Left ventricle myocardium inferior (tissue), 1 donor: ENCODE data around the gene CLIC1. TPM values are rescaled to one million over a fixed set of nuclear protein-coding genes. Genes with fewer than 3 reads are reported as not detected.

Source experiments
- DNase-seq: peaks from one replicate; pipeline ENCODE4 v3.0.0-alpha.2; 2020
- H3K27ac ChIP-seq: fragments of 200-600 bp; replicated peaks from 2 replicates; pipeline ENCODE4 v1.8.0; 2021
- H3K27me3 ChIP-seq: fragments of 200-600 bp; 2 replicates; pipeline ENCODE4 v1.8.0; 2021; ENCODE audit warnings: low read depth
- H3K36me3 ChIP-seq: fragments of 200-600 bp; 2 replicates; pipeline ENCODE4 v1.8.0; 2021
- H3K4me1 ChIP-seq: fragments of 200-600 bp; 2 replicates; pipeline ENCODE4 v1.8.0; 2021
- H3K4me3 ChIP-seq: fragments of 200-600 bp; 2 replicates; pipeline ENCODE4 v1.8.0; 2021; ENCODE audit warnings: mild to moderate bottlenecking, moderate library complexity
- H3K9me3 ChIP-seq: fragments of 200-600 bp; replicated peaks from 2 replicates; pipeline ENCODE4 v1.8.0; 2021
- intact Hi-C: fragments of 100-400 bp; cut with micrococcal nuclease; formaldehyde crosslinking; loops from one replicate; pipeline ENCODE4 v1.11.0; 2022
- total RNA-seq: library from RNA; stranded (reverse); fragmentation: NEBNext Ultra II Directional; extraction: Animal tissue kit (Norgen Biotek cat#: 25700); gene quantifications from one replicate; pipeline ENCODE4 v1.2.1, GENCODE V29; 2021
- TF ChIP-seq, protein P1 (sequence below): fragments of 200-600 bp; IDR thresholded peaks from 2 replicates; pipeline ENCODE4 v1.8.0; 2021; ENCODE audit warnings: antibody characterized with exemption, mild to moderate bottlenecking, borderline replicate concordance
- donor health status: DM: no; HTN: yes; CAD: no; lungs with severe emphysema.

CLIC1 gene
- total RNA-seq, 1 donor from 2014 or later: 78.0 TPM

DNA sequence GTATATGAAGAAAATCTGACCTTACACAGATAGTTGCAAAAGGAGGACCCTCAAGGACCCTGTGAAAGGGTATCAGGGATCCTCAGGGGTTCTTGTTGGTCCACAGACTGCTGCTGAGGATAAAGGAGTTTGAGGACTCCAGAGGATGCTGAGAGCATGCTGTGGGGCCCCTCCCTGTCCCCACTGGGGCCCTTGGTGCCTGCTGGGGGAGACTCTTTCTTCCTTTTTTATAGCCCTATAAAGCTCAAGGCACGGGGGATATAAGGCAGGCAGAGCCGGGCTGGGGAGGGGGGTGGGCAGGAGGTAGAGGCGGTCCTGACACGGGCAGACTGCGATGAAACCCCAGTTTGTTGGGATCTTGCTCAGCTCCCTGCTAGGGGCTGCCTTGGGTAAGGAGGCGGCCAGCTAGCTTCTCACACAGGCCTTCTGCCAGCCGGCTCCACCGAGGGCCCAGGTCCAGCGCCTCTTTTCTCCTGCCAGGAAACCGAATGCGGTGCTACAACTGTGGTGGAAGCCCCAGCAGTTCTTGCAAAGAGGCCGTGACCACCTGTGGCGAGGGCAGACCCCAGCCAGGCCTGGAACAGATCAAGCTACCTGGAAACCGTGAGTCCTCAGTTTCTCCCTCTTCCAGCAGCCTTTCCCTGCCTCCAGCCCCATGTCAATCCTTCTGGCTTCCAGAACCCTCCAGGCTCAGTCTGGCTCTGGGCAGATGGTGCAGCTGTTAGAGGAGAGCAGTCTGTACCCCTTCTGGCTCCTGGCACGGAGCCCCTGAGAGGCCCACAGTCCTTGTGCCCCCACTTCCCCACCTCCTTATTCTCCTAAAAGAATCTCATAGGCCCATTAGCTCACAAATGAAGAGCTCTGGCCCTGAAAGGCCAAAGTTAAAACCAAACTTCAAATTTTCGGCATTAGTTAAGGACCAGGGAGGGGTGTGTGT is 21.0 kb downstream of the CLIC1 start, which contains the start of gene LY6G6D:
Gene LY6G6D, plus strand, starts transcription at position 327 of the 937 bp plus-strand sequence. Its CDS starts 8 bp downstream, at position 335.
- TF ChIP-seq, protein P1, sequence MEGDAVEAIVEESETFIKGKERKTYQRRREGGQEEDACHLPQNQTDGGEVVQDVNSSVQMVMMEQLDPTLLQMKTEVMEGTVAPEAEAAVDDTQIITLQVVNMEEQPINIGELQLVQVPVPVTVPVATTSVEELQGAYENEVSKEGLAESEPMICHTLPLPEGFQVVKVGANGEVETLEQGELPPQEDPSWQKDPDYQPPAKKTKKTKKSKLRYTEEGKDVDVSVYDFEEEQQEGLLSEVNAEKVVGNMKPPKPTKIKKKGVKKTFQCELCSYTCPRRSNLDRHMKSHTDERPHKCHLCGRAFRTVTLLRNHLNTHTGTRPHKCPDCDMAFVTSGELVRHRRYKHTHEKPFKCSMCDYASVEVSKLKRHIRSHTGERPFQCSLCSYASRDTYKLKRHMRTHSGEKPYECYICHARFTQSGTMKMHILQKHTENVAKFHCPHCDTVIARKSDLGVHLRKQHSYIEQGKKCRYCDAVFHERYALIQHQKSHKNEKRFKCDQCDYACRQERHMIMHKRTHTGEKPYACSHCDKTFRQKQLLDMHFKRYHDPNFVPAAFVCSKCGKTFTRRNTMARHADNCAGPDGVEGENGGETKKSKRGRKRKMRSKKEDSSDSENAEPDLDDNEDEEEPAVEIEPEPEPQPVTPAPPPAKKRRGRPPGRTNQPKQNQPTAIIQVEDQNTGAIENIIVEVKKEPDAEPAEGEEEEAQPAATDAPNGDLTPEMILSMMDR: no peak
- DNase-seq: no peak

GRCh38 chr6:31713991-31714684 is 22.2 kb downstream of the CLIC1 start:
- Histone ChIP-seq H3K27me3 (peaks cover 9% of the 10 kb centered on the region), H3K4me1 (no peaks in the 10 kb centered on the region), H3K27ac (no peak overlapping the region), H3K9me3 (no peaks in the 10 kb centered on the region), H3K36me3 (no peaks in the 10 kb centered on the region), H3K4me3 (no peak overlapping the region)
- TF ChIP-seq, protein P1: no peak
- no peak for DNase-seq
- intact Hi-C loops: no loop called here

More for the DNA sequence above, 21.0 kb downstream of the CLIC1 start, which contains the start of gene LY6G6D:
- H3K4me3 ChIP-seq: no peak within 1 kb of the TSS
- H3K4me1 ChIP-seq: no peaks in the 10 kb centered on the region
- H3K27ac ChIP-seq: no peak within 1 kb of the TSS
- peaks cover 4% of the 10 kb centered on the region for H3K27me3 ChIP-seq
- intact Hi-C loops: no loop called here
- no peaks in the 10 kb centered on the region for H3K9me3 ChIP-seq
- no peaks in the 10 kb centered on the region for H3K36me3 ChIP-seq

GRCh38 chr6:31713465-31713864 is 22.9 kb downstream of the CLIC1 start:
- Histone ChIP-seq H3K9me3 (no peaks in the 10 kb centered on the region), H3K4me1 (no peaks in the 10 kb centered on the region), H3K4me3 (no peak overlapping the region), H3K27me3 (peaks cover 9% of the 10 kb centered on the region), H3K27ac (no peak overlapping the region), H3K36me3 (no peaks in the 10 kb centered on the region)
- TF ChIP-seq, protein P1: no peak
- intact Hi-C loops: no loop called here
- no peak for DNase-seq

DNA sequence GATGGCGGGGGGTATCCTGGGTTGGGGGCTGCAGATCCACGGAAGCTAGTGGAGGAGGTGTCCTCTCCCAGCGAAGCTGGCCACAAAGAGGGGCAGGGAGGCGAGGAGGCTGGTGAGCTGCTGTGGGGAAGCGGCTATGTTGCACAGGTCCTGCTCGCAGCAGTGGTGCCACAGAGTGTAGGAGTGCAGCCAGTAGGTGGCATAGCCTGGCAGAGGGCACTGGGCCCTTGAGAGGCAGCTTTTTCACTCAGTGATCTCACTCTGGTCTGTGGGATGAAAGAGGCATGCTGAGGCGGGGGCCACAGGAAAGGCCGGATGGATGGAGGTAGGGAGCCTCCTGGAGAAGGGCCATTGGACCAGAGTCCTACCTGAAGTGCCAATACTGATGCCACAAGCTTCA is 24.0 kb downstream of the CLIC1 start:
- H3K27ac ChIP-seq: no peak overlapping the region

DNA sequence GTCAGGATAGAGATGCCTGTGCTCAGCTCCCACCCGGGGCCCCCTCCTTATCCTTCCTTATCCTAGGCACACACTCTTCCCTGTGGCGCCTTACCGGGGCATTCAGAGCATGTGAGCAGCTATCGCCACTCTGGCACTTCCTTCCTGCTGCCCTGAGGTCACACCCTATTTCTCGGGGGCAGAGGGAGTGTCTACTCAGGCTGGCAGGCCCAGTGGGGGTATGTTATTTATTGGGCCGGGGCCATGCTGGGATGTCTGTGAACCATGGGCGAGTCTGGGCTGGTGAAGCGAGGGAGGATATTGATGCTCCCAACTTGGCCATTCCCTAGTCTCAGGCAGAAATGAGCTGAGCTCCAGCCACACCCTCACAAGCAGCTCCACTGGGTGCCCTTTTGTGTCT is 25.1 kb downstream of the CLIC1 start:
- Histone ChIP-seq H3K9me3 (no peaks in the 10 kb centered on the region), H3K36me3 (no peaks in the 10 kb centered on the region), H3K4me1 (no peaks in the 10 kb centered on the region), H3K27me3 (peaks cover 9% of the 10 kb centered on the region), H3K27ac (no peak overlapping the region), H3K4me3 (no peak overlapping the region)
- DNase-seq: no peak
- TF ChIP-seq, protein P1: no peak
- intact Hi-C loops: no loop called here

More for the DNA sequence above, 24.0 kb downstream of the CLIC1 start:
- TF ChIP-seq, protein P1: peak; percentile 36
- Histone ChIP-seq H3K36me3 (no peaks in the 10 kb centered on the region), H3K4me3 (no peak overlapping the region), H3K4me1 (no peaks in the 10 kb centered on the region), H3K27me3 (peaks cover 9% of the 10 kb centered on the region), H3K9me3 (no peaks in the 10 kb centered on the region)
- intact Hi-C loops: no loop called here
- DNase-seq: no peak
